Measurements from ENCODE around the gene MED26. TPM values are rescaled to one million over a fixed set of nuclear protein-coding genes. Genes with fewer than 3 reads are reported as not detected.

The MED26 gene
- total and polyA plus RNA-seq, 2 experiments from 2014 or later: 7.4 to 15.4 TPM

DNA sequence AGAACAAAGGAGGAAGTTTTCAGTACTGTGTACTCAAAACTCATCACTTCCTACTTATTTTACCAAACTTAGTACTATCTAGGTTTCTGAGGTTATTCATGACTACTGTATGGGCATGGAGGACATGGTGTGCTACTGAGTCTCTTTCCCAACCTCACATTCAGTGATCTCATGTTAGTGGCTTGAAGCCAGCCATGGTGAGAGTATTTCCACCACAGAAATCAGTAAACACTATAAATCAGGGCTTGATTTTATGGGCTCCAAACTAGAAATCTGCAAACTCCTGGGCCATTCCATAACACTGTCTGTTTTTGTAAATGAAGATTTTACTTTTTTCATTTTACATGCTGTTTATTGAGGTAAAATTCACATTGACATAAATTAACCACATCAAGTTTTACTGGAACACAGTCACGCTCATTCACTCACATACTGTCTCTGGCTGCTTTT, 19.7 kb downstream of the MED26 start:
- Histone ChIP-seq H3K36me3 (ENCODE audit: insufficient read depth) (no peaks in the 10 kb centered on the region), H3K4me1 (ENCODE audit: insufficient read depth) (no peaks in the 10 kb centered on the region), H3K4me3 (no peak overlapping the region), H3F3A (replicated peaks; ENCODE audit: low read depth) (no peaks in the 10 kb centered on the region), H3K27ac (ENCODE audit: low read depth) (0 out of 2 replicates have a peak overlapping the region, but pooled peaks have one; percentile 39), H3K27me3 (ENCODE audit: insufficient read depth) (no peaks in the 10 kb centered on the region), H3K4me2 (no peak overlapping the region), H2AFZ (no peak overlapping the region), H4K20me1 (replicated peaks; ENCODE audit: insufficient read depth) (peaks cover 51% of the 10 kb centered on the region), H3K9me2 (ENCODE audit: insufficient read depth) (no peaks in the 10 kb centered on the region), H3K79me2 (replicated peaks; ENCODE audit: insufficient read depth) (peaks cover 98% of the 10 kb centered on the region)
- Mint-ChIP-seq H3K36me3 (ENCODE audit: low read depth) (no peaks in the 10 kb centered on the region), H3K27ac (no peak overlapping the region), H3K9me3 (no peaks in the 10 kb centered on the region; the same call in 2 of the 3 replicates), H3K27me3 (ENCODE audit: insufficient read depth, low read depth, poor library complexity) (no peaks in the 10 kb centered on the region), H3K4me1 (no peaks in the 10 kb centered on the region), H3K4me3 (no peak overlapping the region)
- TF ChIP-seq, protein P1, sequence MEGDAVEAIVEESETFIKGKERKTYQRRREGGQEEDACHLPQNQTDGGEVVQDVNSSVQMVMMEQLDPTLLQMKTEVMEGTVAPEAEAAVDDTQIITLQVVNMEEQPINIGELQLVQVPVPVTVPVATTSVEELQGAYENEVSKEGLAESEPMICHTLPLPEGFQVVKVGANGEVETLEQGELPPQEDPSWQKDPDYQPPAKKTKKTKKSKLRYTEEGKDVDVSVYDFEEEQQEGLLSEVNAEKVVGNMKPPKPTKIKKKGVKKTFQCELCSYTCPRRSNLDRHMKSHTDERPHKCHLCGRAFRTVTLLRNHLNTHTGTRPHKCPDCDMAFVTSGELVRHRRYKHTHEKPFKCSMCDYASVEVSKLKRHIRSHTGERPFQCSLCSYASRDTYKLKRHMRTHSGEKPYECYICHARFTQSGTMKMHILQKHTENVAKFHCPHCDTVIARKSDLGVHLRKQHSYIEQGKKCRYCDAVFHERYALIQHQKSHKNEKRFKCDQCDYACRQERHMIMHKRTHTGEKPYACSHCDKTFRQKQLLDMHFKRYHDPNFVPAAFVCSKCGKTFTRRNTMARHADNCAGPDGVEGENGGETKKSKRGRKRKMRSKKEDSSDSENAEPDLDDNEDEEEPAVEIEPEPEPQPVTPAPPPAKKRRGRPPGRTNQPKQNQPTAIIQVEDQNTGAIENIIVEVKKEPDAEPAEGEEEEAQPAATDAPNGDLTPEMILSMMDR (conservative IDR thresholded peaks at IDR 0.05; ENCODE audit: low read depth in 2 of 2): no peak
- no peak for TF ChIP-seq POLR2AphosphoS5 (IDR thresholded peaks at IDR 0.05; ENCODE audit: low read depth)
- no peak for TF ChIP-seq ZNF331 (CRISPR knock-in tag; IDR thresholded peaks at IDR 0.05; ENCODE audit: low read depth)
- TF ChIP-seq, protein P2, sequence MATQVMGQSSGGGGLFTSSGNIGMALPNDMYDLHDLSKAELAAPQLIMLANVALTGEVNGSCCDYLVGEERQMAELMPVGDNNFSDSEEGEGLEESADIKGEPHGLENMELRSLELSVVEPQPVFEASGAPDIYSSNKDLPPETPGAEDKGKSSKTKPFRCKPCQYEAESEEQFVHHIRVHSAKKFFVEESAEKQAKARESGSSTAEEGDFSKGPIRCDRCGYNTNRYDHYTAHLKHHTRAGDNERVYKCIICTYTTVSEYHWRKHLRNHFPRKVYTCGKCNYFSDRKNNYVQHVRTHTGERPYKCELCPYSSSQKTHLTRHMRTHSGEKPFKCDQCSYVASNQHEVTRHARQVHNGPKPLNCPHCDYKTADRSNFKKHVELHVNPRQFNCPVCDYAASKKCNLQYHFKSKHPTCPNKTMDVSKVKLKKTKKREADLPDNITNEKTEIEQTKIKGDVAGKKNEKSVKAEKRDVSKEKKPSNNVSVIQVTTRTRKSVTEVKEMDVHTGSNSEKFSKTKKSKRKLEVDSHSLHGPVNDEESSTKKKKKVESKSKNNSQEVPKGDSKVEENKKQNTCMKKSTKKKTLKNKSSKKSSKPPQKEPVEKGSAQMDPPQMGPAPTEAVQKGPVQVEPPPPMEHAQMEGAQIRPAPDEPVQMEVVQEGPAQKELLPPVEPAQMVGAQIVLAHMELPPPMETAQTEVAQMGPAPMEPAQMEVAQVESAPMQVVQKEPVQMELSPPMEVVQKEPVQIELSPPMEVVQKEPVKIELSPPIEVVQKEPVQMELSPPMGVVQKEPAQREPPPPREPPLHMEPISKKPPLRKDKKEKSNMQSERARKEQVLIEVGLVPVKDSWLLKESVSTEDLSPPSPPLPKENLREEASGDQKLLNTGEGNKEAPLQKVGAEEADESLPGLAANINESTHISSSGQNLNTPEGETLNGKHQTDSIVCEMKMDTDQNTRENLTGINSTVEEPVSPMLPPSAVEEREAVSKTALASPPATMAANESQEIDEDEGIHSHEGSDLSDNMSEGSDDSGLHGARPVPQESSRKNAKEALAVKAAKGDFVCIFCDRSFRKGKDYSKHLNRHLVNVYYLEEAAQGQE (IDR thresholded peaks at IDR 0.05; ENCODE audit: unreplicated experiment): no peak
- no peak for TF ChIP-seq EZH2phosphoT487 (IDR thresholded peaks at IDR 0.05; ENCODE audit: unreplicated experiment)
- TF ChIP-seq ZNF114 (CRISPR knock-in tag; IDR thresholded peaks at IDR 0.05): no peak
- TF ChIP-seq, protein P3, sequence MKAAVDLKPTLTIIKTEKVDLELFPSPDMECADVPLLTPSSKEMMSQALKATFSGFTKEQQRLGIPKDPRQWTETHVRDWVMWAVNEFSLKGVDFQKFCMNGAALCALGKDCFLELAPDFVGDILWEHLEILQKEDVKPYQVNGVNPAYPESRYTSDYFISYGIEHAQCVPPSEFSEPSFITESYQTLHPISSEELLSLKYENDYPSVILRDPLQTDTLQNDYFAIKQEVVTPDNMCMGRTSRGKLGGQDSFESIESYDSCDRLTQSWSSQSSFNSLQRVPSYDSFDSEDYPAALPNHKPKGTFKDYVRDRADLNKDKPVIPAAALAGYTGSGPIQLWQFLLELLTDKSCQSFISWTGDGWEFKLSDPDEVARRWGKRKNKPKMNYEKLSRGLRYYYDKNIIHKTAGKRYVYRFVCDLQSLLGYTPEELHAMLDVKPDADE (IDR thresholded peaks at IDR 0.05): no peak
- no peak for TF ChIP-seq EZH2 (IDR thresholded peaks at IDR 0.05; ENCODE audit: low read depth, unreplicated experiment)
- TF ChIP-seq, protein P4, sequence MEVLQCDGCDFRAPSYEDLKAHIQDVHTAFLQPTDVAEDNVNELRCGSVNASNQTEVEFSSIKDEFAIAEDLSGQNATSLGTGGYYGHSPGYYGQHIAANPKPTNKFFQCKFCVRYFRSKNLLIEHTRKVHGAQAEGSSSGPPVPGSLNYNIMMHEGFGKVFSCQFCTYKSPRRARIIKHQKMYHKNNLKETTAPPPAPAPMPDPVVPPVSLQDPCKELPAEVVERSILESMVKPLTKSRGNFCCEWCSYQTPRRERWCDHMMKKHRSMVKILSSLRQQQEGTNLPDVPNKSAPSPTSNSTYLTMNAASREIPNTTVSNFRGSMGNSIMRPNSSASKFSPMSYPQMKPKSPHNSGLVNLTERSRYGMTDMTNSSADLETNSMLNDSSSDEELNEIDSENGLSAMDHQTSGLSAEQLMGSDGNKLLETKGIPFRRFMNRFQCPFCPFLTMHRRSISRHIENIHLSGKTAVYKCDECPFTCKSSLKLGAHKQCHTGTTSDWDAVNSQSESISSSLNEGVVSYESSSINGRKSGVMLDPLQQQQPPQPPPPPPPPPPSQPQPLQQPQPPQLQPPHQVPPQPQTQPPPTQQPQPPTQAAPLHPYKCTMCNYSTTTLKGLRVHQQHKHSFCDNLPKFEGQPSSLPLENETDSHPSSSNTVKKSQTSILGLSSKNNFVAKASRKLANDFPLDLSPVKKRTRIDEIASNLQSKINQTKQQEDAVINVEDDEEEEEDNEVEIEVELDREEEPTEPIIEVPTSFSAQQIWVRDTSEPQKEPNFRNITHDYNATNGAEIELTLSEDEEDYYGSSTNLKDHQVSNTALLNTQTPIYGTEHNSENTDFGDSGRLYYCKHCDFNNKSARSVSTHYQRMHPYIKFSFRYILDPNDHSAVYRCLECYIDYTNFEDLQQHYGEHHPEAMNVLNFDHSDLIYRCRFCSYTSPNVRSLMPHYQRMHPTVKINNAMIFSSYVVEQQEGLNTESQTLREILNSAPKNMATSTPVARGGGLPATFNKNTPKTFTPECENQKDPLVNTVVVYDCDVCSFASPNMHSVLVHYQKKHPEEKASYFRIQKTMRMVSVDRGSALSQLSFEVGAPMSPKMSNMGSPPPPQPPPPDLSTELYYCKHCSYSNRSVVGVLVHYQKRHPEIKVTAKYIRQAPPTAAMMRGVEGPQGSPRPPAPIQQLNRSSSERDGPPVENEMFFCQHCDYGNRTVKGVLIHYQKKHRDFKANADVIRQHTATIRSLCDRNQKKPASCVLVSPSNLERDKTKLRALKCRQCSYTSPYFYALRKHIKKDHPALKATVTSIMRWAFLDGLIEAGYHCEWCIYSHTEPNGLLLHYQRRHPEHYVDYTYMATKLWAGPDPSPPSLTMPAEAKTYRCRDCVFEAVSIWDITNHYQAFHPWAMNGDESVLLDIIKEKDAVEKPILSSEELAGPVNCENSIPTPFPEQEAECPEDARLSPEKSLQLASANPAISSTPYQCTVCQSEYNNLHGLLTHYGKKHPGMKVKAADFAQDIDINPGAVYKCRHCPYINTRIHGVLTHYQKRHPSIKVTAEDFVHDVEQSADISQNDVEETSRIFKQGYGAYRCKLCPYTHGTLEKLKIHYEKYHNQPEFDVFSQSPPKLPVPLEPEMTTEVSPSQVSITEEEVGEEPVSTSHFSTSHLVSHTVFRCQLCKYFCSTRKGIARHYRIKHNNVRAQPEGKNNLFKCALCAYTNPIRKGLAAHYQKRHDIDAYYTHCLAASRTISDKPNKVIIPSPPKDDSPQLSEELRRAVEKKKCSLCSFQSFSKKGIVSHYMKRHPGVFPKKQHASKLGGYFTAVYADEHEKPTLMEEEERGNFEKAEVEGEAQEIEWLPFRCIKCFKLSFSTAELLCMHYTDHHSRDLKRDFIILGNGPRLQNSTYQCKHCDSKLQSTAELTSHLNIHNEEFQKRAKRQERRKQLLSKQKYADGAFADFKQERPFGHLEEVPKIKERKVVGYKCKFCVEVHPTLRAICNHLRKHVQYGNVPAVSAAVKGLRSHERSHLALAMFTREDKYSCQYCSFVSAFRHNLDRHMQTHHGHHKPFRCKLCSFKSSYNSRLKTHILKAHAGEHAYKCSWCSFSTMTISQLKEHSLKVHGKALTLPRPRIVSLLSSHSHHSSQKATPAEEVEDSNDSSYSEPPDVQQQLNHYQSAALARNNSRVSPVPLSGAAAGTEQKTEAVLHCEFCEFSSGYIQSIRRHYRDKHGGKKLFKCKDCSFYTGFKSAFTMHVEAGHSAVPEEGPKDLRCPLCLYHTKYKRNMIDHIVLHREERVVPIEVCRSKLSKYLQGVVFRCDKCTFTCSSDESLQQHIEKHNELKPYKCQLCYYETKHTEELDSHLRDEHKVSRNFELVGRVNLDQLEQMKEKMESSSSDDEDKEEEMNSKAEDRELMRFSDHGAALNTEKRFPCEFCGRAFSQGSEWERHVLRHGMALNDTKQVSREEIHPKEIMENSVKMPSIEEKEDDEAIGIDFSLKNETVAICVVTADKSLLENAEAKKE (CRISPR knock-in tag; IDR thresholded peaks at IDR 0.05): no peak
- no peak for TF ChIP-seq STAT1 (IDR thresholded peaks at IDR 0.05; ENCODE audit: unreplicated experiment)
- no peak for TF ChIP-seq JUNB (IDR thresholded peaks at IDR 0.05; ENCODE audit: unreplicated experiment)
- no peak for TF ChIP-seq CREB1 (CRISPR knock-in tag; IDR thresholded peaks at IDR 0.05; ENCODE audit: low read depth)
- no peak for ATAC-seq
- no peak for DNase-seq (ENCODE audit: low spot score)
